Measurements from ENCODE around the gene PAX4.
"Not testable (repeated sequence)": the region's sequence is repeated elsewhere in the genome, so short reads cannot be mapped to it uniquely, and the experiment has no call there.

DNA sequence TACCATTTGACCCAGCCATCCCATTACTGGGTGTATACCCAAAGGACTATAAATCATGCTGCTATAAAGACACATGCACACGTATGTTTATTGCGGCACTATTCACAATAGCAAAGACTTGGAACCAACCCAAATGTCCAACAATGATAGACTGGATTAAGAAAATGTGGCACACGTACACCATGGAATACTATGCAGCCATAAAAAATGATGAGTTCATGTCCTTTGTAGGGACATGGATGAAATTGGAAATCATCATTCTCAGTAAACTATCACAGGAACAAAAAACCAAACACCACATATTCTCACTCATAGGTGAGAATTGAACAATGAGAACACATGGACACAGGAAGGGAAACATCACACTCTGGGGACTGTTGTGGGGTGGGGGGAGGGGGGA, 49.9 kb downstream of the PAX4 start:
- TF ChIP-seq, protein P1, sequence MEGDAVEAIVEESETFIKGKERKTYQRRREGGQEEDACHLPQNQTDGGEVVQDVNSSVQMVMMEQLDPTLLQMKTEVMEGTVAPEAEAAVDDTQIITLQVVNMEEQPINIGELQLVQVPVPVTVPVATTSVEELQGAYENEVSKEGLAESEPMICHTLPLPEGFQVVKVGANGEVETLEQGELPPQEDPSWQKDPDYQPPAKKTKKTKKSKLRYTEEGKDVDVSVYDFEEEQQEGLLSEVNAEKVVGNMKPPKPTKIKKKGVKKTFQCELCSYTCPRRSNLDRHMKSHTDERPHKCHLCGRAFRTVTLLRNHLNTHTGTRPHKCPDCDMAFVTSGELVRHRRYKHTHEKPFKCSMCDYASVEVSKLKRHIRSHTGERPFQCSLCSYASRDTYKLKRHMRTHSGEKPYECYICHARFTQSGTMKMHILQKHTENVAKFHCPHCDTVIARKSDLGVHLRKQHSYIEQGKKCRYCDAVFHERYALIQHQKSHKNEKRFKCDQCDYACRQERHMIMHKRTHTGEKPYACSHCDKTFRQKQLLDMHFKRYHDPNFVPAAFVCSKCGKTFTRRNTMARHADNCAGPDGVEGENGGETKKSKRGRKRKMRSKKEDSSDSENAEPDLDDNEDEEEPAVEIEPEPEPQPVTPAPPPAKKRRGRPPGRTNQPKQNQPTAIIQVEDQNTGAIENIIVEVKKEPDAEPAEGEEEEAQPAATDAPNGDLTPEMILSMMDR (IDR thresholded peaks at IDR 0.05; ENCODE audit: insufficient read depth, low read depth, low read length): not testable (repeated sequence)
- not testable (repeated sequence) for TF ChIP-seq EZH2 (IDR thresholded peaks at IDR 0.05; ENCODE audit: insufficient read depth, low read length)
